Testis (tissue), 3 donors: Measurements from ENCODE around the gene SBNO2. TPM values are rescaled to one million over a fixed set of nuclear protein-coding genes. Genes with fewer than 3 reads are reported as not detected.

Experiments used
- DNase-seq: peaks from one replicate; pipeline ENCODE4 v3.0.0-alpha.2; 2019
- H3K27ac ChIP-seq, 2 donors: fragments of 200-600 bp; sonication (generic); one replicate each; pipeline ENCODE4 v1.5.1; 2019
- H3K27me3 ChIP-seq: fragments of 200-600 bp; sonication (generic); one replicate; pipeline ENCODE4 v1.5.1; 2019
- H3K36me3 ChIP-seq: fragments of 200-600 bp; sonication (generic); one replicate; pipeline ENCODE4 v1.5.1; 2017; ENCODE audit warnings: low read depth; ENCODE audit errors: missing control alignments
- H3K4me1 ChIP-seq: fragments of 200-600 bp; sonication (generic); one replicate; pipeline ENCODE4 v1.5.1; 2019
- H3K4me3 ChIP-seq, 2 donors: fragments of 200-600 bp; sonication (generic); one replicate each; pipeline ENCODE4 v1.5.1; 2017 to 2019
- H3K9me3 ChIP-seq: fragments of 200-600 bp; sonication (generic); one replicate; pipeline ENCODE4 v1.5.1; 2017
- POLR2A ChIP-seq: fragments of 450-650 bp; IDR thresholded peaks from one replicate; pipeline ENCODE4 v1.6.1; 2017; ENCODE audit warnings: antibody characterized with exemption, mild to moderate bottlenecking, moderate library complexity
- WGBS, 2 donors: methylation state at CpG; one replicate each; pipeline ENCODE4 v1.1.5; 2018; 5-methylcytosine and 5-hydroxymethylcytosine counted together
- intact Hi-C: fragments of 100-400 bp; cut with DNase I; formaldehyde crosslinking; loops from one replicate; pipeline ENCODE4 v1.15.1; 2023; ENCODE audit warnings: low total_unique reads
- polyA plus RNA-seq: library from polyadenylated mRNA; stranded (reverse); fragments of 350-450 nt; fragmentation: Illumina TruSeq; extraction: RNeasy Lipid Tissue Mini Kit (QIAGEN cat#74804); gene quantifications from one replicate; pipeline ENCODE4 v1.2.3, GENCODE V29; 2014; ENCODE audit warnings: low read depth, low replicate concordance; ENCODE audit not compliant: insufficient read depth
- total RNA-seq, 2 donors: library from RNA; depleted of rRNA; stranded (reverse); fragments of >200 nt; gene quantifications; one replicate each; pipeline ENCODE4 v1.2.3, GENCODE V29; 2016
- TF ChIP-seq, protein P1 (sequence below), 3 experiments: fragments of 450-650 bp in 2 of 3; fragments of 200-600 bp in 1 of 3; sonication (generic) in 1 of 3; IDR thresholded peaks; one replicate each; pipeline ENCODE4 v1.5.1; 2016 to 2019; ENCODE audit warnings: antibody characterized with exemption in 3 of 3, mild to moderate bottlenecking in 2 of 3, moderate library complexity in 1 of 3

Gene SBNO2
- total and polyA plus RNA-seq, 3 donors from 2014 or later = 34.3 to 65.0 (median 58.9) TPM

DNA sequence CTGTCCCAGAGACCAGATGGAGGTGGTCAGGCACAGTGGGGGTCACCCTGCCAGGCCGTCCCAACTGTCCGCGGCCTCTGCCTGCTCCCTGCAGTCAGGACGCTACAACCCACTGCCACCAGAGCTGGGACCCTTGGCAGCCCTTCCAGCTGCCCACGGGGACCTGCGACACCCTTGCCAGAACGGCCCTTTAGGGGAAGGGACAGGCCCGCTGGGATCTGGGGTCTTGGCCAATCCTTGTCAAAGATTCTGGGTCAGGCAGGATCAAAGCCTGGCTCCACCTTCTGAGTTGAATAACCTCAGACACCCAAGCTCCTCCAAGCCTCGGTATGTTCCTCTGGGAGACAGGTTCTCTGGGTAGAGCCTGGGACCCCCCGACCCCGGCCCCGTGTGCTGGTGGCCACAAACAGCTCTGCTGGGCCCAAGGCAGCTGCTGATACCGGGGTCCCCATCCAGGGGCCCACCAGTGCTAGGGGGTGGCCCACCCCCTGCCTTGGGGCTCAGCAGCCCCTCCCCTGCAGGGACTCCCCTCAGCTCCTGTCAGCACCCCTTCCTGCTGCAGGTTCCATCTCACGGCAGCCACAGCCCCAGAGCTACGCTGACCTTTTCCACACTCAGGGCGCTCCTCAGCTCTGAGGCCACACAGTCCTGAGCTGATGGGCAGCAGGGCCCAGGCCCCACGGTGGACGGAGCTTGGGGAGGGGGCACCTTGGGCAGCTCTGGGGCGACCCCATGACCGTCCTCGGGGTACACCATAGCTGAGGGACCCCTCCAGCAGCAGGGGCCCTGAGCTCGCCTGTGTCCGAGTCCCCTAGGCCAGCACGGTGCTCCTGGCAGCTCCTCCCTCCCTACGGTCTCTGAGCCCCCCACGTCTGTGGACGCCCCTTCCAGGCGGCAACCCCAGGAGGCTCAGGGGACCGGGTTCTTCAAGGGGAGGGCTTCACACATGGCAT lies 18.4 kb downstream of the SBNO2 start:
- H3K27me3 ChIP-seq = no peaks in the 10 kb centered on the region
- DNase-seq = no peak
- 79 to 90% methylated on average over 8 to 21 of the region's 29 CpGs for WGBS, 2 donors
- H3K36me3 ChIP-seq = no peaks in the 10 kb centered on the region
- no peak overlapping the region for H3K4me3 ChIP-seq
- peak overlapping the region; percentile 79 for H3K27ac ChIP-seq
- H3K9me3 ChIP-seq = no peaks in the 10 kb centered on the region
- TF ChIP-seq, protein P1, sequence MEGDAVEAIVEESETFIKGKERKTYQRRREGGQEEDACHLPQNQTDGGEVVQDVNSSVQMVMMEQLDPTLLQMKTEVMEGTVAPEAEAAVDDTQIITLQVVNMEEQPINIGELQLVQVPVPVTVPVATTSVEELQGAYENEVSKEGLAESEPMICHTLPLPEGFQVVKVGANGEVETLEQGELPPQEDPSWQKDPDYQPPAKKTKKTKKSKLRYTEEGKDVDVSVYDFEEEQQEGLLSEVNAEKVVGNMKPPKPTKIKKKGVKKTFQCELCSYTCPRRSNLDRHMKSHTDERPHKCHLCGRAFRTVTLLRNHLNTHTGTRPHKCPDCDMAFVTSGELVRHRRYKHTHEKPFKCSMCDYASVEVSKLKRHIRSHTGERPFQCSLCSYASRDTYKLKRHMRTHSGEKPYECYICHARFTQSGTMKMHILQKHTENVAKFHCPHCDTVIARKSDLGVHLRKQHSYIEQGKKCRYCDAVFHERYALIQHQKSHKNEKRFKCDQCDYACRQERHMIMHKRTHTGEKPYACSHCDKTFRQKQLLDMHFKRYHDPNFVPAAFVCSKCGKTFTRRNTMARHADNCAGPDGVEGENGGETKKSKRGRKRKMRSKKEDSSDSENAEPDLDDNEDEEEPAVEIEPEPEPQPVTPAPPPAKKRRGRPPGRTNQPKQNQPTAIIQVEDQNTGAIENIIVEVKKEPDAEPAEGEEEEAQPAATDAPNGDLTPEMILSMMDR (IDR thresholded peaks at IDR 0.05) = no peak
- TF ChIP-seq POLR2A = no peak
- intact Hi-C loops = no loop called here
- H3K4me1 ChIP-seq = peaks cover 38% of the 10 kb centered on the region

DNA sequence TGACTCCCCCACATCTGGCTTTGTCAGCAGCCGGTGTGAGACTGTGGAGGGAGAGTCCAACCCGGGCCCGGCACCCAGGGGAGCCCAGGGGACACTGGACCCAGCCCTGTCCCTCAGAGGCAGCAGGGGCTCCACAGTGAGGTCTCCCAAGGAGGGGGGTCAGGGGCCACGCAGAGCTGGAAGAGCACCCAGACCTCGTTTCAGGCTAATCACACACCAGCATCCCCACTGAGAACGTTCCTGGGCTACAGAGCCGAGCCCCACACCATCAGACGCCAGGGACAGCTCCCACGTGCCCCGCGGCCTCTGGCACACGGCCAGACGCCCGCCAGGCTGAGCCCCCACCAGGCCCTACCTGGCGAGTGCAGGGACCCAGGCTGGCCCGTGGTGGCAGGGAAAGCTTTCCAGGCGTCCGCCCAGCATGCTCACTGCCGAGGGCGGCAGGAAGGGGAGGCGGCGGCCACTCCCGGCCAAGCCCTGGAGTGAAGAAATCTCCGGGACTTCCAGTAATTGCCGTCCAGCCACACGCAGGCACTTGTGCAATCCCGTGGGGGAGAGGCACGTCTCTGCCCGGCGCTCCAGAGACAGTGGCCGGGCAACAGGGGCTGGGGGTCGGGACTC lies 19.2 kb downstream of the SBNO2 start:
- DNase-seq = peak; percentile 84
- intact Hi-C loops = no loop called here
- WGBS, 2 donors = 28 to 36% methylated on average over 3 to 26 of the region's 32 CpGs
- H3K9me3 ChIP-seq = no peaks in the 10 kb centered on the region
- TF ChIP-seq POLR2A = no peak
- TF ChIP-seq, protein P1 (IDR thresholded peaks at IDR 0.05) = no peak
- peak overlapping the region; percentile 79 for H3K27ac ChIP-seq
- no peaks in the 10 kb centered on the region for H3K27me3 ChIP-seq
- H3K36me3 ChIP-seq = no peaks in the 10 kb centered on the region
- H3K4me3 ChIP-seq = no peak overlapping the region
- peaks cover 43% of the 10 kb centered on the region for H3K4me1 ChIP-seq

DNA sequence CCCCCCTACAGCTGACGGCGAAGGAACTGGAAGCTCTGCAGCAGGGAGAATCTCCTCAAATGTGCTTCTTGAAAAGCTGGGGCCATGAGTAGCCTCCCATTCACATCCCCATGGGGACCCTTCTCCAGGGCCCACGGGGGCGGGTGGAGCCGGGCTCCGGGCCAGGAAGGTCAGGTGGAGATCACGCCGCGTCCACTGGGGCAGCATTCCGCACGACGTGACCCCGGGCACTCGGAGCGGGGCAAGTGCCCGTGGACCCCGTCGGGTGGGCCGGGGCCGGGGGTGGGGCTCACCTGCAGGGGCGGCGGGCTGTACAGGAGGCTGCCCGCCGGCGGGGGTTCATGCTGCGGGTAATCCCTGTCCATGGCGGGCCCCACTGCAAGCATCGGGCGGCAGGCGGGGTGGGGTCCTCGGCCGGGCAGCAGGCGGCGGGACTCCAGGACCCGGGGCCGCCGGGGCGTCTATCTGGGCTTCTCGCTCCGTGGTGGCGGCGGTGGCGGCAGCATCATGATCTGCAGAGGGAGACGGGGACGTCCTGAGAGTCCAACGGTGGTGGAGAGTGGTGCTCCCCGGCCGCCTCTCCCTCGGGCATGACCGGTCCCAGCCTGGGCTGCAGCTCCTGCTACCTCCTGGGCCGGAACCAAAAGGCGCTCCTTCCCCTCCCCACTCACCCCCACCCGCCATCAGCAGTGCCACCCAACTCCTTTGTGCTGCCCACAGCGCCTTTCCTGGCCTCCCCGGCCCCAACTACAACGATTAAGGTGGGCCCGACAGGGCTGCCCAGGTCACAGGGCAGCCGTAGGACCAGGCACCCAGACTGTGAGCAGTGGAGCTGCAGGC lies 20.0 kb downstream of the SBNO2 start:
- no peak for DNase-seq
- Histone ChIP-seq H3K27ac (peak overlapping the region; percentile 79), H3K27me3 (no peaks in the 10 kb centered on the region), H3K36me3 (no peaks in the 10 kb centered on the region), H3K4me1 (peaks cover 43% of the 10 kb centered on the region), H3K9me3 (no peaks in the 10 kb centered on the region), H3K4me3 (no peak overlapping the region)
- no peak for TF ChIP-seq POLR2A
- TF ChIP-seq, protein P1 (IDR thresholded peaks at IDR 0.05) = no peak
- WGBS, 2 donors = 84 to 90% methylated on average over 25 to 56 of the region's 58 CpGs
- intact Hi-C loops = no loop called here

DNA sequence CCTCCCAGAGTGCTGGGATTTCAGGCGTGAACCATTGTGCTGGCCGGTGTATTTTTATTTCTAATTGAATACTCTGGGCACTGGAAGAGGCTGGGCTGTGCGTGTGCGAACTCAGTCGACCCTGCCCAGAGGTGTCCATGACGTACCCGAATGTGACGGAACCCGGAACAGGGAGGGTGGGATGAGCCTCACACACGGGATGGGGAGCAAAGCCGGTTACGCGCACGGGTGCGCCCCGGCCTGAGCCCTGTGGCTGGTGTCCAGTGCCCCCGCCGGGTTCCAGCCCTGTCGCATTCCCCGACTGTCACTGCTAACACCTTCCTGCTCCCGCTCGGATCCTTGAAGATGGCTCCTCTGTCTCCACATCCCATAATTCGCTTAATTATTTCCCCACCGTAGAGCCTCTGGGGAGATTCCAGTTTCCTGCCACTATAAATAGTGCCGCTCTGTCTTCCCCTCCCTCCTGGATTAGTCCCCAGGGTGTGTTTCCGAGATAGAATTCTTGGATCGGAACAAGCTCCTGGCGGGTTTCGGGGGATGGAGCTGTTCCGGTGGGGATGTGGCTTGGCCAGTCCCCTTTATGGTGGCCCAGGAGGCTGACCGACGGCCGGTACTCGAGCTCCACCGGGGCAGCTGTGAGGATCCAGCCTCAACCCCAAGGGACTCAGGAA lies 22.0 kb downstream of the SBNO2 start:
- intact Hi-C loops = no loop called here
- Histone ChIP-seq H3K4me1 (peaks cover 43% of the 10 kb centered on the region), H3K27ac (peak overlapping the region; percentile 39 to 86), H3K4me3 (no peak overlapping the region), H3K36me3 (no peaks in the 10 kb centered on the region), H3K27me3 (no peaks in the 10 kb centered on the region), H3K9me3 (no peaks in the 10 kb centered on the region)
- WGBS, 2 donors = 64 to 67% methylated on average over 17 to 34 of the region's 35 CpGs
- peak; percentile 60 for DNase-seq
- TF ChIP-seq, protein P1 (IDR thresholded peaks at IDR 0.05) = no peak
- no peak for TF ChIP-seq POLR2A
